Effector memory CD4-positive, alpha-beta T cell (primary cell): ENCODE data around the gene UGT1A5.

Experiments
- DNase-seq, 3 donors: peaks; one replicate each; pipeline ENCODE4 v3.0.0-alpha.2; 2020
- H3K27ac ChIP-seq: 2 replicates; pipeline ENCODE4 v1.7.0; 2013; ENCODE audit warnings: mild to moderate bottlenecking, low read length, moderate library complexity; ENCODE audit not compliant: insufficient read depth, poor library complexity, severe bottlenecking
- H3K27me3 ChIP-seq: replicated peaks from 2 replicates; pipeline ENCODE4 v1.7.0; 2013; ENCODE audit warnings: mild to moderate bottlenecking, low read length; ENCODE audit not compliant: insufficient read depth, control insufficient read depth, poor library complexity, severe bottlenecking
- H3K36me3 ChIP-seq: 2 replicates; pipeline ENCODE4 v1.7.0; 2013; ENCODE audit warnings: mild to moderate bottlenecking, low read length, moderate library complexity; ENCODE audit not compliant: control insufficient read depth, insufficient read depth
- H3K4me1 ChIP-seq: 2 replicates; pipeline ENCODE4 v1.7.0; 2013; ENCODE audit warnings: low read length, mild to moderate bottlenecking; ENCODE audit not compliant: control insufficient read depth, insufficient read depth, poor library complexity, severe bottlenecking
- H3K4me3 ChIP-seq: 2 replicates; pipeline ENCODE4 v1.7.0; 2013; ENCODE audit warnings: low read length, low read depth, mild to moderate bottlenecking; ENCODE audit not compliant: insufficient read depth, poor library complexity, severe bottlenecking
- H3K9me3 ChIP-seq: 2 replicates; pipeline ENCODE4 v1.7.0; 2013; ENCODE audit warnings: mild to moderate bottlenecking, low read length, moderate library complexity; ENCODE audit not compliant: control insufficient read depth

Gene UGT1A5

DNA sequence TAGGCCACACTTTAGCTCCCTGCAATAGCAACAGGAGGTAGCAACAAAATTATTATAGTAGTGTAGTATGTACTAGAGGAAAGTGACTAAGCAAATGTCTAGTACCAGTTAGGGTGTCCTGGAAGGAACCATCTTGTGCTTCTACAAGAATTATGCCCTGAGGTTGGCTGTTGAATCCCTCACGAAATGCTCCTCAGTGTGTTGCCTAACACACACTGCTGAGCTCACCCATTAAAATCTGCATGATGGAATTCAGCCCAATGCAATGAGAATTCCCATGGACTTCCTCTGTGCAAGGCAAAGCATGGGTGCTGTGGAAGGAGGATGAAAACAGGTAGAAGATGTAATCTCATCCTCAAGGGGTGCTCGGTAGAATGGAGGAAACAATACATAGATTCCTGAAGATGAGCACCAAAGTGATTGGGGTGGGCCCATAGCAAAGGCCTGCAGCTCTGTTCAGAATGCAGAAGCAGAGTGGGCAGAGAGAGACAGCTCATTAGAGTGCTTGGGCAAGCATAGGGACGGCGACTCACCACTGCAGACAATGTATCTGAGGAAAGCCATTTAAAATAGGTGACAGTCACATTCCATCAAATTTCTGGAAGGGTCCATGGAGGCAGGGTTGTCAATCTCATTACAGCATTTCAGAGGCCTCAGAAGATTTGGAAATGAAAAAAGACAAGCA, 32.2 kb upstream of the UGT1A5 start:
- DNase-seq, result no peak

GRCh38 chr2:233681521-233682099, 31.1 kb upstream of the UGT1A5 start, which contains the start of gene UGT1A7:
UGT1A7 (plus strand) TSS chr2:233681901; CDS start chr2:233681938, 37 bp downstream.
- Histone ChIP-seq H3K4me1 (no peaks in the 10 kb centered on the region), H3K27me3 (no peaks in the 10 kb centered on the region), H3K9me3 (no peaks in the 10 kb centered on the region), H3K4me3 (no peak within 1 kb of the TSS), H3K36me3 (no peaks in the 10 kb centered on the region), H3K27ac (no peak within 1 kb of the TSS)
- no peak for DNase-seq

More for the DNA sequence above, 32.2 kb upstream of the UGT1A5 start:
- Histone ChIP-seq H3K27ac (no peak overlapping the region), H3K4me3 (no peak overlapping the region), H3K27me3 (no peaks in the 10 kb centered on the region), H3K4me1 (no peaks in the 10 kb centered on the region), H3K9me3 (no peaks in the 10 kb centered on the region), H3K36me3 (no peaks in the 10 kb centered on the region)

GRCh38 chr2:233684640-233685039, 28.1 kb upstream of the UGT1A5 start:
- Histone ChIP-seq H3K36me3 (no peaks in the 10 kb centered on the region), H3K4me1 (no peaks in the 10 kb centered on the region), H3K27ac (no peak overlapping the region), H3K27me3 (no peaks in the 10 kb centered on the region), H3K4me3 (no peak overlapping the region), H3K9me3 (no peaks in the 10 kb centered on the region)
- no peak for DNase-seq

DNA sequence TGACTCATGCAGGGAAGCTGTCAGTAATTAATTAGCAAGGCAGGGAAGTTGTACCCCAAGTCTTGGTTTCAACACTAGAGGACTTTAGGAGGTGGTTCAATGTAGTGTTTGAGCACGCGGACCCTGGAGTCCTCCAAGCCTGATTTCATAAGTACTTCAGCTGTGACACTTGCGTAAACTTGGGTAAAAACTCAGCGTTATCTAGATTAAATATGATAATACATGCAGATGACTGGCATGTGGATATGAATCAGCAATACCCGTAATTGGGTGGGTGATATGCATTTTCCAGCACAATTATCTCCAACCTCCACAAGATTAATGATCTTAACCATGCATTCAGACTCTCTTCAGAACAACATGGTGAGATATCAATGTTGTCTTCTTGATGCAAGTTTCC, 25.8 kb upstream of the UGT1A5 start:
- Histone ChIP-seq H3K27me3 (no peaks in the 10 kb centered on the region), H3K27ac (no peak overlapping the region), H3K9me3 (no peaks in the 10 kb centered on the region), H3K36me3 (no peaks in the 10 kb centered on the region), H3K4me1 (no peaks in the 10 kb centered on the region), H3K4me3 (no peak overlapping the region)
- no peak for DNase-seq

DNA sequence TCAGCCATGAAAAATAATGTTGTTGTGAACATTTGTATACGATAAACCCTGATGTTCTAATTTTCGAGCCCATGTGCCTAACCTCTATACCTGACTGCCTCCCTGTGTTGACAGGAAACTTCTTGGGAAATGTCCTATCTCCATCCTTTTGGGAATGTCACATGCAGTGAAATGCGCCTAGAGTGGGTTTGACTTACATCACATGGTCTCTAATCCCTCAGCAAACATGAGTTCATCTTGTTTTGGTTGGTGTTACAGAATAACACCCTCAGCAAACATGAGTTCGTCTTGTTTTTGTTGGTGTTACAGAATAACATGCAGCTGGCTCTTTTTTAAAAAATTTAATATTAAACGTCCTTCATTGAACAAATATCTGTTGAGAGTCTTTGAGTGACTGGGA, 24.4 kb upstream of the UGT1A5 start:
- DNase-seq, result no peak
- no peak overlapping the region for H3K4me3 ChIP-seq
- no peaks in the 10 kb centered on the region for H3K9me3 ChIP-seq
- H3K27me3 ChIP-seq, result no peaks in the 10 kb centered on the region
- no peaks in the 10 kb centered on the region for H3K4me1 ChIP-seq
- no peaks in the 10 kb centered on the region for H3K36me3 ChIP-seq
- no peak overlapping the region for H3K27ac ChIP-seq

- H3K27ac ChIP-seq, result no peak overlapping the region
- H3K27me3 ChIP-seq, result no peaks in the 10 kb centered on the region
- no peak overlapping the region for H3K4me3 ChIP-seq
- no peaks in the 10 kb centered on the region for H3K9me3 ChIP-seq
- DNase-seq, result no peak
- H3K4me1 ChIP-seq, result no peaks in the 10 kb centered on the region
- H3K36me3 ChIP-seq, result no peaks in the 10 kb centered on the region
Measured at GRCh38 chr2:233689031-233689430, 23.7 kb upstream of the UGT1A5 start.

DNA sequence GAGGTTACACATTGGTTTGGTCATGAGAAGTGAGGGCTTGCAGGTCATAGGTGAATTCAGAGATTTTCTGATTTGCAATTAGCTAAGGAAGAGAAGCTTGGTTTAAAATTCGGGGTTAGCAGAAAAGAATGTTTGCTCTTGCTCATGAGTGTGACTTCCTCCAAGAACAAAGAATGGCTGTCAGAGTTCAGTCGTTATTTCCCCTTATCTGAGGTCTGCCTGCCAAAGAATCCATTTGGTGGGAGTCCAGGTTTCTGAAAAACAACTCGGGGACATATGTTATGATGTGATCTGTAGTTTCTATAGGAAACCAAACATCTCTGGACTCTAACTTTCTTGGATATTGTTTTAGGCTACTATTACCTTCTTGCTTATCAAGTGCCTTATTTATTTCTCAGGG, 23.2 kb upstream of the UGT1A5 start:
- DNase-seq, result no peak
- no peaks in the 10 kb centered on the region for H3K9me3 ChIP-seq
- H3K27me3 ChIP-seq, result no peaks in the 10 kb centered on the region
- H3K27ac ChIP-seq, result no peak overlapping the region
- H3K4me3 ChIP-seq, result no peak overlapping the region
- no peaks in the 10 kb centered on the region for H3K36me3 ChIP-seq
- H3K4me1 ChIP-seq, result no peaks in the 10 kb centered on the region

GRCh38 chr2:233690444-233690843, 22.3 kb upstream of the UGT1A5 start:
- DNase-seq, result no peak
- Histone ChIP-seq H3K27ac (no peak overlapping the region), H3K36me3 (no peaks in the 10 kb centered on the region), H3K9me3 (no peaks in the 10 kb centered on the region), H3K4me3 (no peak overlapping the region), H3K27me3 (no peaks in the 10 kb centered on the region), H3K4me1 (no peaks in the 10 kb centered on the region)

DNA sequence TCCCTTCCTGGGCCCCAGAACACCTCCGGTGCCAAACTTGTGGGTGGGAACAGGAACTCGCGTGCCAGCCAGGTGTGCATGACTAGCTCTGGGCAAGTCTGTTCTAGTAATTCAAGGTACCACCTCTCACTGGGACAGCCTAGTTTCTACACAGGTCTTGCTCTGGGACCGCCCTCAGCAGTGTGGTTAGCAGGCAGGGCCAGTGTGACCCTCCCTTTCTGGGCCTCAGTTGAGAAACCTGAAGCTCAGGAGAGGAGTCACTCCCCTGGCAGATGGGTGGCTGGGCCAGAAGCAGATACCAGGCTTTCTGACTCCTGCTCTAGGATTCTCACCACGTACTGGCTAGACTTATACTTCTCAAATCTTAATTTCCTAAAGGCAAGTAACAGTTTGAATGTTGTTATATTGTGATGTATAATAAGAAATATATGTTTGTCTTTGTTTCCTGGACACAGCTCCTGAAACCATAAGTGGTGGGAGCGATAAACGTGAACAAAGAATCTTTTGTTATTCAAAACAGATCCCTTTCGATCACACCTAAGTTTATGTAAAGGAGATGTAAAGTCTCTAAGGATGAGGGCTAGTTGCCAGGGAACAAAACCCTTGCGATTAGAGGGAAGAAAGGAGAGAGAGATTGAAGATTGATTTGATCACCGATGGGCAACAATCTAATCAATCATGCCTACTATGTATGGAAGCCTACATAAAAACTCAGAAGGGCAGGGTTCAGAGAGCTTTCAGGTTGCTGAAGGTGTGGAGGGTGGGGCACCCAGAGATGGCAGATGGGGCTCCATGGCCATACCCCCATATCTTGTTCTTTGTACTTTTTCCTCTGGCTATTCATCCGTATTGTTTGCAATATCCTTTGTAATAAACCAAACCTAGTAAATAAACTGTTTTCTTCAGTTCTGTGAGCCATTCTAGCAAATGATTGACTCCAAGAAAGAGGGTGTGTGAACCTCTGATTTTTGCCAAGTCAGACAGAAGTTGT, 21.0 kb upstream of the UGT1A5 start:
- H3K36me3 ChIP-seq, result no peaks in the 10 kb centered on the region
- H3K27me3 ChIP-seq, result no peaks in the 10 kb centered on the region
- no peaks in the 10 kb centered on the region for H3K9me3 ChIP-seq
- H3K4me1 ChIP-seq, result no peaks in the 10 kb centered on the region
- no peak overlapping the region for H3K27ac ChIP-seq
- H3K4me3 ChIP-seq, result no peak overlapping the region
- no peak for DNase-seq

GRCh38 chr2:233692648-233693047, 20.1 kb upstream of the UGT1A5 start, which contains the start of gene UGT1A6:
UGT1A6 (plus strand) TSS chr2:233692890; CDS start chr2:233693005, 115 bp downstream.
- DNase-seq, result no peak
- no peak within 1 kb of the TSS for H3K27ac ChIP-seq
- no peaks in the 10 kb centered on the region for H3K27me3 ChIP-seq
- H3K4me3 ChIP-seq, result no peak within 1 kb of the TSS
- no peaks in the 10 kb centered on the region for H3K36me3 ChIP-seq
- H3K4me1 ChIP-seq, result no peaks in the 10 kb centered on the region
- no peaks in the 10 kb centered on the region for H3K9me3 ChIP-seq
